Ishikawa (cell line): ENCODE results near the gene KLHL25.

ENCODE experiments used
- CEBPB ChIP-seq: IDR thresholded peaks from 2 replicates; pipeline ENCODE4 v1.6.1; 2012
- CREB1 ChIP-seq: IDR thresholded peaks from 2 replicates; pipeline ENCODE4 v1.6.1; 2012; ENCODE audit warnings: low read depth
- EP300 ChIP-seq: IDR thresholded peaks from 2 replicates; pipeline ENCODE4 v1.6.1; 2012; ENCODE audit warnings: borderline replicate concordance
- TEAD4 ChIP-seq: IDR thresholded peaks from 2 replicates; pipeline ENCODE4 v1.6.1; 2012
- YY1 ChIP-seq: IDR thresholded peaks from 2 replicates; pipeline ENCODE4 v1.6.1; 2012; ENCODE audit warnings: low read depth
- ZBTB7A ChIP-seq: IDR thresholded peaks from 2 replicates; pipeline ENCODE4 v1.6.1; 2012; ENCODE audit warnings: low read depth

- TF ChIP-seq EP300, result no peak
- TF ChIP-seq CEBPB, result no peak
- no peak for TF ChIP-seq YY1
- no peak for TF ChIP-seq ZBTB7A
- no peak for TF ChIP-seq TEAD4
- no peak for TF ChIP-seq CREB1
Measured at GRCh38 chr15:85710340-85710842, 84.3 kb downstream of the KLHL25 start.
